HG03064 (cell line): Measurements from ENCODE around the gene RAB6B.

Experiments
- ATAC-seq: cut with Tn5 transposase; IDR thresholded peaks from one replicate; pipeline ENCODE4 v1.9.1; 2021; ENCODE audit warnings: low read depth; ENCODE audit not compliant: unreplicated experiment

Gene RAB6B

GRCh38 chr3:133896002-133896761, 500 bp upstream of the RAB6B start:
- ATAC-seq, result no peak

- ATAC-seq, result no peak
Measured at GRCh38 chr3:133894353-133895207, 1.1 kb downstream of the RAB6B start.

- ATAC-seq, result no peak
Measured at GRCh38 chr3:133893683-133894352, 1.9 kb downstream of the RAB6B start.

GRCh38 chr3:133892541-133893231, 3.0 kb downstream of the RAB6B start:
- no peak for ATAC-seq

- no peak for ATAC-seq
Measured at GRCh38 chr3:133891662-133892378, 3.9 kb downstream of the RAB6B start.

- no peak for ATAC-seq
Measured at GRCh38 chr3:133890972-133891644, 4.6 kb downstream of the RAB6B start.

- no peak for ATAC-seq
Measured at GRCh38 chr3:133890037-133890436, 5.6 kb downstream of the RAB6B start.

- no peak for ATAC-seq
Measured at GRCh38 chr3:133888726-133889340, 6.8 kb downstream of the RAB6B start.

- no peak for ATAC-seq
Measured at GRCh38 chr3:133887803-133888703, 7.6 kb downstream of the RAB6B start.

- no peak for ATAC-seq
Measured at GRCh38 chr3:133887074-133887802, 8.4 kb downstream of the RAB6B start.

- ATAC-seq, result no peak
Measured at GRCh38 chr3:133886031-133886722, 9.5 kb downstream of the RAB6B start.

GRCh38 chr3:133884887-133885711, 10.6 kb downstream of the RAB6B start:
- ATAC-seq, result no peak

- ATAC-seq, result no peak
Measured at GRCh38 chr3:133884054-133884886, 11.4 kb downstream of the RAB6B start.

GRCh38 chr3:133883641-133884040, 12.0 kb downstream of the RAB6B start:
- no peak for ATAC-seq

GRCh38 chr3:133882986-133883586, 12.6 kb downstream of the RAB6B start:
- no peak for ATAC-seq
